Eye (tissue), 1 donor: ENCODE measurements around the gene IL2RA.
"Not testable (repeated sequence)": the region's sequence is repeated elsewhere in the genome, so short reads cannot be mapped to it uniquely, and the experiment has no call there.

Source experiments
- DNase-seq: peaks from one replicate; pipeline ENCODE4 v3.0.0-alpha.2; 2015

Gene IL2RA

DNA sequence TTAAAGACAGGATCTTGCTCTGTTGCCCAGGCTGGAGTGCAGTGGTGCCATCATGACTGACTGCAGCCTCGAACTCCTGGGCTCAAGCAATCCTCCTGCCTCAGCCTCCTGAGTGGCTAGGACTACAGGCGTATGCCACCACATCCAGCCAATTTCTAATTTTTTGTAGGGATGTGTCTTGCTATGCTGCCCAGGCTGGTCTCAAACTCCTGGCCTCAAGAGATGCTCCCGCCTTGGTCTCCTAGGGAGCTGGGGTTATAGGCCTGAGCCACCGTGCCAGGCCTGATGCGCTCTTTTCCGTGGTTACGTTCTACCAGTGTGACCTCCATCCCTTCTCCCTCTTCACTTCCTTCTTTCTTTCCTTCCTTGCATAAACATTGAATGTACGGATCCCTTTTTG, 50.6 kb downstream of the IL2RA start:
- DNase-seq, result no peak

DNA sequence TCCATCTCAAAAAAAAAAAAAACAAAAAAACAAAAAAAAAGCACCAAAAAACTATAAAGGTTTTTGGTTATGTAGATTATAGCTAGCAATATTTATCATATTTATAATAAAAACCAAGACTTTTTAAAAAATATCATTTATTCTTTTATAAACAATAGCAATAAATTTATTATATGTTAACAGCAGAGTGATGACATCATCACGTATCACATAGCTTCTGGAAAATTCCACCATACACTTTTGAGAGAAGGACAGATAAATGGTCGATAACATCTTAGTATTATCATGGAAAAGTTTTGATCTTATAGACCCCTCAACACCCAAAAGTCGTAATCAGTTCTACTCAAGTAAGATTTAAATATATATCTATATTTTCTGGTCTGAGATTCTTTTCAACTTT, 51.6 kb downstream of the IL2RA start:
- DNase-seq, result no peak

DNA sequence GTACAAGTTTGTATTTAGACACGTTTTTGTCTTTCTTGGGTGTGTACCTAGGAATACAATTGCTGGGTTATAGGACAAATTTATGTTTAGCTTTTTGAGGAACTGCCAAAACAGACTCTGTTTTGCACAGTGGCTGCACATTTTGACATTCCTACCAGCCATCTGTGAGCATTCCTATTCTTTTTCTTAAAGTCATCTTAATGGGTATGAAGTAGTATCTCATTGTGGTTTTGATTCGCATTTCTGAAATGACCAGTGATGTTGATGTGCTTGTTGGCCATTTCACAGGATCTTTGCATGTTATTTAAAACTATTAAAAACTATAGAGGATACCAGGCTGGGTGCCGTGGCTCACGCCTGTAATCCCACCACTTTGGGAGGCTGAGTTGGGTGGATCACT, 52.2 kb downstream of the IL2RA start:
- DNase-seq, result no peak

DNA sequence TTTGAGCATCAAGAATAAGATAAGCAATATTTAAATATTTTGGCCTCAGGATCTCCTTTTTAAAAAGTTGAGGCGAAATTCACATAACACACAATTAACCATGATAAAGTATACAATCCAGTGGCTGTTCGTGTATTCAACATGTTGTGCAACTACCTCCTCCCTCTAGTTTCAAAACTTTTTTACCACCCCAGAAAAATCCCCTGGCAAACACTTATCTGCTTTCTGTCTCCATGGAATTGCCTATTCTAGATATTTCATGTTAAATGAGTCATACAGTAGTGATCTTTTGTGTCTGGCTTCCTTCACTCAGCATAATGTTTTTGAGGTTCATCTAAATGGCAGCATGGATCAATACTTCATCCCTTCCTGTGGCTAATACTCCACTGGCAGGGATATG, 53.0 kb downstream of the IL2RA start:
- no peak for DNase-seq

DNA sequence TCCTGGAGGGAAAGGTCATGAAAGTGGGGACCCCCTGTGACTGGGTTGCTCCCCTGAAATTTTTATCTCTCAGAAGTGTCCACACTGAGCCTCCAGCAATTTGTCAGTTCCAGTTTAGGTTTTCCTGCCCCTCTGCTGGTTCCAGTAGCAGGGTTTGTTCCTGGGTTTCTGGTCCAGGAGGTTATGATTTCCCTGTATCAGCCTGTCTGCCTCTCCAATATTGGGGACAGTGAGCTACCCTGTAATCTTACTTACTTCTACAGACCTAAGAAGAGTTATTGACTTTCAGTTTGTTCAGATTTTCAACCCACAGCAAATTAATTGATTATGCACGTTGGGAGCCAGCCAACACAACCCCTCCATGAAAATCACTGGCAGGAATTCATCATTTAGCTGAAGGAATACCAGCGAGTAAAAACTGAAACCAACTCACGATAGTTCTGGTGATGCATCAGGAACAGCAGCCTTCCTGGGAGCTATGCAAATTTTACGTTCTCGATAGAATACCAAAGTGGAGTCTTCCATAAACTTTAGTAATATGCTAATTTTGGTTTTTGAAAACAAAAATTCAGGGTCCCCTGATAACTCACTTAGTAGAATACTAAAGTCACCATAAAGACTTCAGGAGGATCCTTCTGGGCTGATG, 53.5 kb downstream of the IL2RA start:
- DNase-seq, result no peak

DNA sequence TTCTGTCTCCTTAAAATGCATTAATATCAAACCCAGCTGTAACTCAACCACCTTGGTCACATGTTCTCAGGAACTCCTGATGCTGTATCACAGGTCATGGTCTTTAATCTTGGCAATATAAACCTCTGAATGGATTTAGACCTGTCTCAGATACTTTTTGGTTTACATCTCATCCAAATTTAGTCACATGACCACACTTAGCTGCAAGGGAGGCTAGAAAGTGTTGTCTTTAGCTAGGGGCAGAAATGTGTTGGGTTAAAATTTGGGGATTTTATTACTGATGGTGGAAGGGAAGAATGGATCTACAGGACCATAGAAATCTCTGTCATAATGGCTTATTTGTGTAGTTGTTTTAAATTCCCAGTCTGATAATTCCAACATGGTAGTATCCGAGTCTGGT, 55.2 kb downstream of the IL2RA start:
- no peak for DNase-seq

DNA sequence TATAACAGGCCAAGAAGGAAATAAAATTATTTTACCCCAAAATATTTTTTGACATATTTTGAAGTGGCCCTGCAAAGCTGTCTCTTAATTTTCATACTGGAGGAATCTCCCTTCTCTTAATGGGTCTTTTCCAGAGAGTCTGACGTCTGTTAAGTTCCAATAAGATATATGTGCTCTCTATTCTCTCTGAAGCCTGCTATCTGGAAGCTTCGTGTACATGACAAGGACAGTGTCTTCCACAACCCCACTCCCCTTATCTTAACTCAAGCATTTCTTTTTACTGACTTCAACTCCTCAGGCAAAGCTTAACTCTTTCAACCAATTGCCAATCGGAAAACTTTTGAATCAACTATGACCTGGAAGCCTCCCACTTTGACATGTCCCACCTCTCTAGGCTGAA, 55.6 kb downstream of the IL2RA start:
- DNase-seq, result no peak

DNA sequence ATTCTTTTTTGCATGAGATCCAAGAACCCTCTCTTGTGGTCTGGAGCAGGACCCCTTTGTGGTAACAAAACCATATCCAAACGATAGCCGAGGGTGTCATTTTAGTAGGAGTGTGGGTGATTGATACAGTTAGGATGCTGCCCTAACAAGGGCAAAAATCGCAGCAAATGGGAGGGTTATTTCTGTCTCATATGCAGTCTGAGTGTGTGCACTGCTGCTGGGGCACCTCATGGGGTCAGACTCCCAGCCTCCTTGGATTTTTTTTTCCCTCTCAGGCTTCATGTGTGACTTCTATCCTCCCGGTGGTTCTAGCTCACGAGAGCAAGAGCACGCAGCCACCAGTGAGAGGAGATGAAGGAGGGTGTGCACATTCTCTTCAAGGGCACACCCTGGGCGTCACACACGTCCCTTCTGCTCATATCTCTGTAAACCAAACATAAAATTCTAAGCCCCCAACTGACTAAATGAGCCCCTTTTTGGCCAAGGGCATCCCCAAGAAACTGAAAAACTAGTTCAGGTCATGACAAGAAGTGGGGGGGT, 56.2 kb downstream of the IL2RA start:
- DNase-seq, result no peak

DNA sequence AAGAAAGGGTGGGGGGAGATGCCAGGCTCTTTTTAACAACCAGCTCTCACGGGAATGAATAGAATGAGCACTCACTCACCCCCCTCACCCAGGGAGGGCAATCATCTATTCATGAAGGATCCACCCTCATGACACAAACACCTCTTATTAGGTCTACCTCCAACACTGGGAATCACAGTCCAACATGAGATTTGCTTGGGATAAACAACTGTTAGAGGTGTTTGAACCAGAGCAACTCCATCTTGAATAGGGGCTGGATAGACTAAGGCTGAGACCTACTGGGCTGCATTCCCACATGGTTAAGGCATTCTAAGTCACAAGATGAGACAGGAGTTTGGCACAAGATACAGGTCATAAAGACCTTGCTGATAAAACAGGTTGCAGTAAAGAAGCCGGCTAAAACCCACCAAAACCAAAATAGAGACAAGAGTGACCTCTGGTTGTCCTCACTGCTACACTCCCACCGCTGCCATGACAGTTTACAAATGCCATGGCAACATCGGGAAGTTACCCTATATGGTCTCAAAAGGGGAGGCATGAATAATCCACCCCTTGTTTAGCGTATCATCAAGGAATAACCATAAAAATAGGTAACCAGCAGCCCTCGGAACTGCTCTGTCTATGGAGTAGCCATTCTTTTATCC, 56.9 kb downstream of the IL2RA start:
- not testable (repeated sequence) for DNase-seq

DNA sequence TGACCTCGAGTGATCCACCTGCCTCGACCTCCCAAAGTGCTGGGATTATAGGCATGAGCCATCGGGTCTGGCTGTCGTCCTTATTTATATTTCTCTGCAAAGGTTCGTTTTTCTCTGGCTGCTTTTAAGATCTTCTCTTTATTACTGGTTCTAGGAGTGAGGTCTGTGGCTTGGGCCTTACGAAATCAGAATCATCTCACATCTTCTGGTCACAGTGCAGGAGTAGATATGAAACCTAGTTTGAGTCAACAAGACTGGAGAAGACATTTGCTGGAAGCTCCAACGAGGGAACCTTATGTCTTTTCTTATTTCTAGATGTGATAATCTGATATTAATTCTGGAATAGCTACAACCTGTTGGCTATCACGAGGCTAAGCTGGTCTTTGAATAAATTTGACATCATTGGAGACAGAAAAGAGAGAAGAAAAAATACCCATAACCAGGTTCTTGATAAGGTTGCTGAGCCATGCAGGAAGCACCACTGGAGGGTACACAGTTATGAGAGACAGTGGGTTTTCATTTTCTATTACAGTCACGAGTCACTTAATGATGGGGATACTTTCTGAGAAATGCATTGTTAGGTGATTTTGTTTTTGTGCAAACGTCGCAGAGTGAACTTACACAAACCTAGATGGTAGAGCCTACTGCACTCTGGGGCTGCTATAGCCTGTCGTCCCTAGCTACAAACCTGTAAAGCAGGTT, 59.2 kb downstream of the IL2RA start:
- no peak for DNase-seq

DNA sequence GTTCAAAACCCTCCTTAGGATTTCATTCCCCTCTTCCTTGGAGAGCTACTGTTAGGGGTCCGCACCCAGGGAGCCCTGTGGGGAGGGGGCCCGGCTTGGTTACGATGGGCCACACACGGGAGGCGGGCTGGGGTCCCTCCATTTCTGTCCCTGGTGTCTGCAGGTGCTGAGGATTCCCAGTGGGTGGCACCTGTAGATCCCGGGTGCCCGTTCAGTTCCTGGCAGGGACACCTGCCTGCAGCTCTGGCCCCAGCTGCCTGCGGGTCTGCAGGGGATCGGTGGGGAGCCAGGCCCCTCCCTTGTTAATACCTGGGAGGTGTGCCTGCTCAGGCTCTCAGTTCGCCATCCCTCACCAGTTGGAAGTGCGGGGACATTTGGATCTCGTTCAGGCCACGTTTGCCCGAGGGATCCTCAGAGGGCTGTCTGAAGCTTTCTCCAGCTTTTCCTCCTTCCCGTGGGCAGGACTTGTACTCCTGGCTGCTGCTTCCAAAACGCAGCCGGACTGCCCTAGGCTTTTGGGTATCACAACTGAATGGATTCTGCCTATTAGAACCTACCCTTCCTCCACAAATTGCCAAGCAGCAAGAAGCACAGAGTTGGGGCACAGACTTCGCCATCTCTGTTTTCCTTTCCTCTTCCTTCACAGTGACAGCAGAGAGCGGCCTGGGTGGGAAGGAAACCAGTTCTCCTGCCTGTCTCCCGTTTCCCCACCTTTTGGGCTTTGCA, 62.6 kb downstream of the IL2RA start:
- DNase-seq, result no peak

DNA sequence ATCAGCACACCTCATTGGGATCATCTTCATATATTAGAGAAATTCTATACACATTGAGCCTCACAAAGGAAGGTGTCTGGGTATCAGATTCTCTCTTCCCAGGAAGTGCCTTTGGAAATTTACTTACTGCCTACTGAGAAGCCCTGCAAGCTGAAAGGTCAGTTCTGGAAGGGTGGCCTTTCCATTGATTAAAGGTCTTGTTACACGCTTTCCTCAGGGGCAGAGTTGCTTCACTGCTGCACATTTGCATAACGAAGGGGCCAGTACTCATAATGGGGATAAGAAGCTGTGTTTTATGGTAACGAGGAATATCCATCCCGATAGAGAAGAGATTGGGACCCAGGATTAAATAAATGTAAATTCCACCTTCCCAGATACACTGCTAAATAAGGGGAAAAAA, 65.5 kb downstream of the IL2RA start:
- no peak for DNase-seq

DNA sequence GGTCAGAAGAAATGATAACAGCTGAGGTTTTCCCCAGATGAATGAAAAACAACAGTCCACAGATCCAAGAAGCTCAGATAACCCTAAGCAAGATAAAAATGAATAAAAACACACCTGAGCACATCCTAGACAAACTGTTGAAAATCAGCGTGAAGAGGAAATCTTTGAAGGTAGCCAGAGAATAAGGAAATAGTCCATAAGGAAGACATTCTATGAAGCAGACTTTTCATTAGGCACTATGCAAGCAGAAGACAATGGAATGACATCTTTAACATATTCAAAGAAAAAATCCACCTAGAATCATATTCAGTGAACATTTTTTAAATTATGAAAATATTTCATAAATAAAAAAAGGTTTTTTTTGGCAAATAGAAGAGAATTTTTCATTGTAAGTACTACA, 69.8 kb downstream of the IL2RA start:
- no peak for DNase-seq

DNA sequence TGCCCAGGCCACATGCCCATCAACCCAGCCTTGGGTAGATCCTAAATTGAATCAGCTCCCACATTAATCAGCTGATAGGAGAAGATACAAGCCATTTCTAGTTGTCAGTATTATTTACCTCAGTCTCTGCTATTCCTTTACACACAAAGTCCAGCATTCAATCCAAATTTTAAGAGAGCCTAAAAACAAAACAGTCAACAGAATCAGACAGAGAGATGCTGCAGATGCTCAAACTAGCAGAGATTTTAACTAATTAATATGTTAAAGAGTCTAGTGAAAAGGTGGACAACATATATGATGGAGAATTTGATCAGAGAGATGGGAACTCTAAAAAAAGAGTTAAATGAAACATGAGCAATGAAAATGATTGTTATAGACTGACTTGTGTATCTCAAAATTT, 70.5 kb downstream of the IL2RA start:
- DNase-seq, result no peak

DNA sequence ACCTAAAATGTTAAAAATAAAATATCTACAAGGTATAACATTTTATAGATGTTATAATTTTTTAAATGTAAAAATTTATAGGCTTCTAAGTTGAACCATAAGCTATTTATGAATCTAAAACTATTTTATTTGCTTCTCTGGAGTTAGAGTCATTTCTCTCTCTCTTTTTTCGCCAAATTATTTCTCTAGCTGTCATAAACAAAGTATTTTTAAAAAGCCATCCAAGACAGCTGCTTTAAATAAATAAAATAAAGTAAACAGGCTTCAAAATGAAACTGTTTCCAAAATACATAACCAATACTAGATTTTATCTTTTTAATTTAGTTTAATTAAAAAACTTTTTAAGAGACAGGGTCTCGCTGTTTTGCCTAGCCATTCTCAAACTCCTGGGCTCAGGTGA, 72.4 kb downstream of the IL2RA start:
- no peak for DNase-seq

DNA sequence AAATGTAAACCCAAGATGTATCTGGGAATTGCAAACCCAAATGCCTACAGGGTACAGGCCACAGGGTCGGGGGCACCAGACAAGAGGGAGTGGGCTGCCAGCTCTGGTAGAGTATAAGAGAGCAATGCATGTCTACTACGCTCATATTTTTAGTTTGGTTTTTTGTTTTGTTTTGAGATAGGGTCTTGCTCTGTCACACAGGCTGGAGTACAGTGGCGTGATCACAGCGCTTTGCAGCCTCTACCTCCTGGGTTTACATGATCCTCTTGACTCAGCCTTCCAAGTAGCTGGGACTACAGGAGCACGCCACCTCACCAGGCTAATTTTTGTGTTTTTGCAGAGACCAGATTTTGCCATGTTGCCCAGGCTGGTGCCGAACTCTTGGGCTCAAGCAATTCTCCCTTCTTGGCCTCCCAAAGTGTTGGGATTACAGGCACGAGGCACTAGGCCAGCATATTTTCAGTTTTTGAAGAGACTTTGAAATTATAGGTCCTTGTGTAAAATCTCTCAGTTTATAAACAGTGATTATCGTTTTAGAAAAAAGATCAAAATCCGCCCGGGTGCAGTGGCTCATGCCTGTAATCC, 73.7 kb downstream of the IL2RA start:
- no peak for DNase-seq

DNA sequence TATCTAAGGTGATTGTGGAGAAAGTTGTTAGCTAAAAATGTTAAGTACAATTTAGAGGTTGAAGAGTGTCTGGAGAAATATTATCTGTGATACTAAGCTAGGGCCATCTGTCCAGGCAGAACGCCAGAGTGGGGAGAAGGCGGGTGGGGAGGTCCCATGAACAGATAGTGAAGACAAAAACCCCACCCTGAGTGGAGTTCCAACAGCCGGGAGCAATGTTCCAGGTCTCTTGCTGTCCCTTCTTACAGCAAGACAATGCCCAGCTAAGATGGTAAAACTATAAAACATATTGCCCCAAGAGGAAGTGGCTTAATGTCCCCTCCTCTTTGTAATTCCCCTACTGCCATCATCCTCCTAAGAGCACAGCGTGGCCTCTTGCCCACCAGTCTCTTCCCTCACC, 74.4 kb downstream of the IL2RA start:
- DNase-seq, result no peak

DNA sequence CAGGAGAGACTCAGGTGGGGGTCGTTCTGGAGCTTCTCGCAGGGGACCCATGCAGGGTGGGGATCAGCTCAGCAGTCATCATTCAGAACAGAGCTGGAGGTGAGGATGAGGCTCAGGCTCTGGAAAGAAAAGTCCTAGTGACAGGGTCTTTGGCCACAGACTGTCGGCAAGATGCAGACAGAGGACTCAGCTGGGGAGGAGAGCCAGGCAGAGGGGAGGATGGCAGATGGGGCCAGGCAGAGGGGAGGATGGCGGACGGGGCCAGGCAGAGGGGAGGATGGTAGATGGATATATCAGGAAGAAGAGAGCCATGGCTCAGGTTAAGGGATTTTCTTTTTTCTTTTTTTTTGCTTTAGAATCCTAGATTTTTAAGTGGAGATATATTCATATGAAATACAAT, 77.1 kb downstream of the IL2RA start:
- DNase-seq, result no peak

DNA sequence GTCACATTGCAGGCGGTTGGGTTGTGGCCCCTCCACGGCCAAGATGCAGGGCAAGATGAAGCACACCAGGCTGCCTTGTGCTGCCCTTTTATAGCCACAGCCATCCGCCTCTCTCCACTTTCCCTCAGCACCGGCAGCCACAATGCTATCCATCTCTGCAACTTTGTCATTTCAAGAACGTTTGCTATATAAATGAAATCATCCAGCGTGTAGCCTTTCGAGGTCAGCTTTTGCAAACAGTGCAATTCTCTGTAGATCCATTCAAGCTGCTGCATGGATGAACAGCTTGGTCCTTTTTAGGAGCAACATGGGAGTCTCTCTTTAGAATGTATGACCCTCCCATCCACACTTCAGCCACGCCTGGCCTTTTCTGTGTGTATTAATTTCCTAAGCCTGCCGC, 78.4 kb downstream of the IL2RA start:
- DNase-seq, result no peak

DNA sequence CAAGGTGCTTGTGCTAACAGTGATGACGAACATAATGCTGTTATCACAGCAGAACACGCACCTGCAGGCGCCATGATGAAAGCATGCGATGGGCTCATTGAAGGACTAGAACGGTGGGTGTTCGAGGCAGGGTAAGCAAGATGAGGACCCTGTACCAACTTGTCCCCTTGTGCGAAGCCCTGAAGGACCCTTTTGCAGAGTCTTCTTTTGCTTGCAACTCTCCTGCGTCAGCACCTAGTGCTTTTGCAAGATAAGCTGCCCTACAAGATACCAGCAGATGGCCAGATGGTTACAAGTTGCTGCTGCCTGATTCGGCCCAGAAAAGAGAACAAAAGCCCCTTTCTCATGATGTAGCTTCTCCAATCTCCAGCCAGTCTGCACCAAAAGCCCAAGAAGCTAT, 80.6 kb downstream of the IL2RA start:
- no peak for DNase-seq

DNA sequence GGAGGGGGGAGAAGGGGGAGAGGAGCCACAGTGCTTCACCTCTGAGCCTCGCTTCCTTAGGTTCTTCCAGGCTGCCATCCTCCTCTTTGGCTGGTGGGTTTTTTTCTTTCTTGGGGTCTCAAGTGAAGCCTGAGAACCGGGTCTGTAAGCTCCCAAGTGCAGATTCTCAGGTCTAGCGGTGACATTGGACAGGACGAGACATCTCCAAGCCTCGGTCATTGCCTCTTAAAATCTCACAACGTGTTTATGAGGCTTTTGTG, 84.0 kb downstream of the IL2RA start:
- peak; percentile 54 for DNase-seq

DNA sequence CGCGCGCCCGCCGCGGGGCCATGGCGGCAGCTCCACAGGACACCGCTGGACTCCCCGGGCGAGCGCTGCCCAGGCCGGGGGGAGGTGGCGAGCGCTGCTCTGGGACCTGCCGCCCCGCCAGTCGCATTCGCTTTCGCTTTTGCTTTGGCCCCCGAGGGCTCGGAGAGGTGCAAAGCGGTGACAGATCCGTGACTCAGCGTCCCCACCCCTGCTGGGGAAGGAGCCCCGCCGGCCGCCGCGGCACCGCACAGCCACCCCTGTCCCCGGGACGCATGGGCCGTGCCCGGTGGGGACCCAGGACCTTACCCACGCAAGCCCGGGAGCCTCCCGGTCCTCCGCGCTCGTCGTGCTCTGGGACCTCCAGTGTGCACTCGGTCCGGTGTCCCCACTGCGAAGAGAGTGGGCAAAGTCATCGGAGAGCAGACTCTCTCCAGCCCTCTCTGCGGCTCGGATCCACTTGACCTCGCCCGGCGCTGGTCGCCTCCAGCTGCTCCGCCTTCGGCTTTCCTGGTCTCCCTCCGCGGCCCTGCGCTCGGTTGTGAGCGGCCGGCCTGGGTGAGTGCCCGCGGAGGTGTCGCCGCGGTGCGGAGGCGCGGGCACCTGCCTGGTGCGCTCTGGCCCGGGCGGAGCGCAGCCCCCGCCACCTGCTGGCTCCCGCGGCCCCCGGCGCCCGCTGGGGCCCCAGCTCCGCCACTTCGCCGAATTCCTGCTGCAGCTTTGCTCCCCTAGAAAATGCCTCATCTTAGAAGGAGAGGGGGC, 84.5 kb downstream of the IL2RA start, which contains the start of gene IL15RA:
Gene IL15RA (minus strand): TSS at position 73 of the 759 bp plus-strand sequence. CDS start 51 bp downstream, at position 22.
- DNase-seq, result no peak
